Spinal cord (tissue), 10 donors: ENCODE results near the gene CEP41. TPM values are rescaled to one million over a fixed set of nuclear protein-coding genes. Genes with fewer than 3 reads are reported as not detected.

Experiments
- DNase-seq, 6 donors: peaks; one replicate each; pipeline versions ENCODE4 v3.0.0 to v3.0.0-alpha.2; 2013 to 2015; ENCODE audit warnings: low spot score in 6 of 6, low read depth in 4 of 6
- H3K27ac ChIP-seq: one replicate; pipeline ENCODE4 v1.5.1; 2013; ENCODE audit warnings: low read depth, low read length, control low read depth
- H3K27me3 ChIP-seq: one replicate; pipeline ENCODE4 v1.6.1; 2013; ENCODE audit warnings: low read length; ENCODE audit not compliant: control insufficient read depth, insufficient read depth
- H3K36me3 ChIP-seq: one replicate; pipeline ENCODE4 v1.6.1; 2013; ENCODE audit warnings: low read length; ENCODE audit not compliant: control insufficient read depth, insufficient read depth
- H3K4me1 ChIP-seq: one replicate; pipeline ENCODE4 v1.6.1; 2013; ENCODE audit warnings: low read length; ENCODE audit not compliant: control insufficient read depth, insufficient read depth
- H3K4me3 ChIP-seq: one replicate; pipeline ENCODE4 v1.5.1; 2013; ENCODE audit warnings: low read depth, low read length, control low read depth
- H3K9me3 ChIP-seq: one replicate; pipeline ENCODE4 v1.6.1; 2013; ENCODE audit warnings: low read length; ENCODE audit not compliant: control insufficient read depth, insufficient read depth
- WGBS: methylation state at CpG from one replicate; pipeline ENCODE4 v1.1.5; 2013; ENCODE audit warnings: missing lambda C conversion rate; ENCODE audit not compliant: insufficient coverage; 5-methylcytosine and 5-hydroxymethylcytosine counted together
- polyA plus RNA-seq, 2 donors: library from polyadenylated mRNA; unstranded; fragments of 120-200 nt; gene quantifications; one replicate each; pipeline ENCODE4 v1.2.1, GENCODE V29; 2013; ENCODE audit not compliant: insufficient read length in 2 of 2
- total RNA-seq, 2 donors: library from RNA; depleted of rRNA in 1 of 2; stranded (reverse); fragments of 120-200 nt in 1 of 2; fragments of >200 nt in 1 of 2; gene quantifications; one replicate each; pipeline versions ENCODE4 v1.2.3 to v1.2.4, GENCODE V29; 2013 to 2014
- donor health status: healthy.

Gene CEP41
- total and polyA plus RNA-seq, 4 donors, result 12.5 to 27.9 (median 19.7) TPM

DNA sequence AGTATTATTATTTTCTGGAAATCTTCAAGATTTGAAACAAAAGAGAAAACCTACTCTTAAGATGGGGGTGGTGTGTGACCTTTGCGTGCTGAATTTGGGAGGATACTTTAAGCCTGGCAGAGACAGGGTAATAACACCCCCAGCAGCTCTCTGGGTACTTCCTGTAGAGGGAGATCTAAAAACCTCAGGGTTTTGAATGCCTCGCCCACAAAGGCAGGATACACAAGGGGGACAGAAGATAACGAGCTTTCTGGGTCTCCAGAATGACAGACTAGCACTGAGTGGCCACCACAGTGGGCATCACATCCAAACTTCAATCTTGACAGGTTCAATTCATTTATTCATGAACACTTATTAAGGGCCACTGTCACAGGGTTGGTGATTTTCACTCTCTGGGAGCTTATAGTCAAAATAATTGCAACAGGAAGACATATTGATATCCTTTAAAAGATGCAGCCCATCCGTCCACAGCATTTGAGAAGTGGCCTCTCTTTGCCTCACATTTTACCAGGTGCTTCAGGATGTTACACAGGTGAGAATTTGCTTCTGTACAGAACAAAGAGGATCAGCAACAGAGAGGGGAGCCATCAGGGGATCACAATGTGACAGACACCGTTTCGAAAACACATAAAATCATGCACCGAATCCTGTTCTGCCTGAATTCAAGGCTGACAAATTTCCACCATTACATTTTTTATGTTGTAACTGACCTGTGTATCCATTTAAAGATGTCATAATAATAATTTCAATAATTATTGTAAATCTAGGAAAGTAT lies 46.2 kb downstream of the CEP41 start:
- Histone ChIP-seq H3K4me3 (no peak overlapping the region), H3K9me3 (no peaks in the 10 kb centered on the region), H3K27me3 (no peaks in the 10 kb centered on the region), H3K27ac (peak overlapping the region; percentile 18), H3K4me1 (peaks cover 10% of the 10 kb centered on the region), H3K36me3 (peaks cover 3% of the 10 kb centered on the region)
- DNase-seq, result peak in 1 of 6 donors; percentile 48
- 90% methylated on average over 2 of the region's 7 CpGs for WGBS

- WGBS, result 65% methylated on average over 8 of the region's 10 CpGs
- no peaks in the 10 kb centered on the region for H3K27me3 ChIP-seq
- peak overlapping the region; percentile 37 for H3K27ac ChIP-seq
- H3K4me1 ChIP-seq, result peaks cover 10% of the 10 kb centered on the region
- peaks cover 3% of the 10 kb centered on the region for H3K36me3 ChIP-seq
- DNase-seq, result peak in 1 of 6 donors; percentile 57
- H3K9me3 ChIP-seq, result no peaks in the 10 kb centered on the region
- H3K4me3 ChIP-seq, result no peak overlapping the region
Observed at GRCh38 chr7:130393841-130394411, 46.9 kb downstream of the CEP41 start.

DNA sequence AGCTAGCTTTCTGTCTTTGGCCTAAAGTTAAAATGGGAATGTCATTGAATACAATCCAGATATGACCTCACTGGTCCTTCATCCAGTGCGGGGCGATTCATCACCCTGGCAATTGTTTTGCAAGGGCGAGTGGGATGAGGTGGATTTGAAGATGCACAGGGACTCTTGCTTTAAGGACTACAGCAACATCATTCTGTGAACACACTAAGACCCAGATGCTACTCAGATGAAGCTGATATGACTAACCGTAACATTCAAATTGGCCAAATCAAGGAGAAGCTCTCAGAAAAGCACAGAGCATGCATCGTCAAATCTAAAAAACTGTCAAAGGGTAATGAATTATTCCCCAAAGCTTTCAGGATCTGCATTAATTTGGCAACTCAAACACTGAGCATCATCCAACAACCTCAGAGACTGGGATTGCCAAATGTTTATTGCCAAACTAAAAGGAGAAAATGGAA lies 47.7 kb downstream of the CEP41 start:
- H3K4me3 ChIP-seq, result no peak overlapping the region
- peak in 1 of 6 donors; percentile 67 for DNase-seq
- peak overlapping the region; percentile 45 for H3K27ac ChIP-seq
- no peaks in the 10 kb centered on the region for H3K36me3 ChIP-seq
- WGBS, result 83% methylated on average over 2 of the region's 5 CpGs
- peaks cover 7% of the 10 kb centered on the region for H3K4me1 ChIP-seq
- no peaks in the 10 kb centered on the region for H3K9me3 ChIP-seq
- H3K27me3 ChIP-seq, result no peaks in the 10 kb centered on the region

- no peak overlapping the region for H3K4me3 ChIP-seq
- no peak overlapping the region for H3K27ac ChIP-seq
- no CpG with 5 or more reads among the region's 1 CpG for WGBS
- no peak for DNase-seq
- no peaks in the 10 kb centered on the region for H3K27me3 ChIP-seq
- H3K4me1 ChIP-seq, result no peaks in the 10 kb centered on the region
- no peaks in the 10 kb centered on the region for H3K36me3 ChIP-seq
- H3K9me3 ChIP-seq, result no peaks in the 10 kb centered on the region
Observed at GRCh38 chr7:130390486-130390885, 50.3 kb downstream of the CEP41 start.

DNA sequence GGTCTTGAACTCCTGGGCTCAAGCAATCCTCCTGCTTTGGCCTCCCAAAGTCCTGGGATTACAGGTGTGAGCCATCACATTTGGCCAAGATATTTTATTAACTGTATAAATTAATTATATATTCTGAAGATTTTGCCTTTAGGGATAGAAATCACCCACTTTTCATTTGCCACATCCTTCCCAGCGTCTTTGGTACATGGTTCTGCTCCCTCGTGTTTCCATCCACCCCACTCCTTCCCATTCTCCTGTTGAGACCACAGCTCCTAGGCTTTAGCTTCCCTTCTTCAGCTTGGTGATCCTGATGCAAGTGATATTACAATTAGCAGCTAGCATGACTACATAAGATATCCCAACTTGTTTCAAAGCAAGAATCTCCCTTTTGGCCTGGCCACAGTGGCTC lies 52.1 kb downstream of the CEP41 start:
- no peak overlapping the region for H3K27ac ChIP-seq
- no peak for DNase-seq
- no peaks in the 10 kb centered on the region for H3K27me3 ChIP-seq
- H3K9me3 ChIP-seq, result no peaks in the 10 kb centered on the region
- 92% methylated on average over 2 of the region's 2 CpGs for WGBS
- H3K4me3 ChIP-seq, result no peak overlapping the region
- no peaks in the 10 kb centered on the region for H3K36me3 ChIP-seq
- H3K4me1 ChIP-seq, result no peaks in the 10 kb centered on the region

- H3K27ac ChIP-seq, result no peak overlapping the region
- no peak overlapping the region for H3K4me3 ChIP-seq
- peak in 1 of 6 donors; percentile 57 for DNase-seq
- no peaks in the 10 kb centered on the region for H3K36me3 ChIP-seq
- no peaks in the 10 kb centered on the region for H3K4me1 ChIP-seq
- H3K9me3 ChIP-seq, result no peaks in the 10 kb centered on the region
- no peaks in the 10 kb centered on the region for H3K27me3 ChIP-seq
- WGBS, result 78% methylated on average over 8 of the region's 12 CpGs
Observed at GRCh38 chr7:130387628-130388403, 53.0 kb downstream of the CEP41 start.

DNA sequence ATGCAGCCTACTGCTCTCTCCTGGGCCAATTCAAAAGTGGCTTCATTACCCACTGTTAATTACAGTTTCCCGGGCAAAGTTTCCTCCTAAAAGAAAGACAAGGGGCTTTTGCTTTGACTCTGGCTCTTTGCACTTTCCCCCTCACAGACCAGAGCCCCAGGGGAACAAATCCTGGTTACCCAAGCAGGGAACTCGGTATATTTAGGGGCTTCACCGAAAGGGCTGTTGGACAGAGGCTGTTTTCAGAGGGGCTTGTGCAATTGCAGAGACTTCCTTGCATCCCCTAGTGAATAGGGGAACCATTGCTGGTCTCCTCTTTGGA lies 53.5 kb downstream of the CEP41 start:
- Histone ChIP-seq H3K4me1 (no peaks in the 10 kb centered on the region), H3K4me3 (no peak overlapping the region), H3K9me3 (no peaks in the 10 kb centered on the region), H3K27me3 (no peaks in the 10 kb centered on the region), H3K27ac (no peak overlapping the region), H3K36me3 (no peaks in the 10 kb centered on the region)
- no peak for DNase-seq
- WGBS, result 86% methylated on average over 3 of the region's 3 CpGs

DNA sequence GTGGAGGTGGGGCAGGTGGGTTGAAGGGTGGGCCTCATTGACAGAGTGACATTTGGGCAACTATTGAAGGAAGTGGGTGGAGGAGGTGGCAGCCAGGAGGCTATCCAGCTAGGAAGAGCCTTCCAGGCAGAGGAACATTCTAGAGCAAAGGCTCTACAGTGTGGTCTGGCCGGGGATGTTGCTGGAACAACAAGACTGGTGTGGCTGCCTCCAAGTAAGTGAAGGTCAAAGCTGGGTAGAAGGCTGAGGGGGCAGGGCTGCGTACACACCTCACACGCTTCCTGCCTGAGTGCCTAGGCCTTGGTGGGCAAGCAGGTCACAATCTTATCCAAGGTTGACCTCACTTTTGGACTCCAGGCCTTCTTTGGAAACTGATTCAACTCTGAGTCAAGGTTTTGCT lies 53.9 kb downstream of the CEP41 start:
- 100% methylated on average over 3 of the region's 3 CpGs for WGBS
- no peaks in the 10 kb centered on the region for H3K9me3 ChIP-seq
- no peak for DNase-seq
- no peaks in the 10 kb centered on the region for H3K4me1 ChIP-seq
- no peaks in the 10 kb centered on the region for H3K27me3 ChIP-seq
- H3K36me3 ChIP-seq, result no peaks in the 10 kb centered on the region
- no peak overlapping the region for H3K27ac ChIP-seq
- H3K4me3 ChIP-seq, result no peak overlapping the region

GRCh38 chr7:130385600-130386066 lies 55.2 kb downstream of the CEP41 start:
- no peak for DNase-seq
- Histone ChIP-seq H3K4me1 (peaks cover 5% of the 10 kb centered on the region), H3K9me3 (no peaks in the 10 kb centered on the region), H3K27me3 (no peaks in the 10 kb centered on the region), H3K36me3 (no peaks in the 10 kb centered on the region), H3K27ac (no peak overlapping the region), H3K4me3 (no peak overlapping the region)
- WGBS, result 94% methylated on average over 6 of the region's 6 CpGs
